ENCODE measurements around the gene AKT1.
"Not testable (repeated sequence)": the region's sequence is repeated elsewhere in the genome, so short reads cannot be mapped to it uniquely, and the experiment has no call there.

Gene AKT1

DNA sequence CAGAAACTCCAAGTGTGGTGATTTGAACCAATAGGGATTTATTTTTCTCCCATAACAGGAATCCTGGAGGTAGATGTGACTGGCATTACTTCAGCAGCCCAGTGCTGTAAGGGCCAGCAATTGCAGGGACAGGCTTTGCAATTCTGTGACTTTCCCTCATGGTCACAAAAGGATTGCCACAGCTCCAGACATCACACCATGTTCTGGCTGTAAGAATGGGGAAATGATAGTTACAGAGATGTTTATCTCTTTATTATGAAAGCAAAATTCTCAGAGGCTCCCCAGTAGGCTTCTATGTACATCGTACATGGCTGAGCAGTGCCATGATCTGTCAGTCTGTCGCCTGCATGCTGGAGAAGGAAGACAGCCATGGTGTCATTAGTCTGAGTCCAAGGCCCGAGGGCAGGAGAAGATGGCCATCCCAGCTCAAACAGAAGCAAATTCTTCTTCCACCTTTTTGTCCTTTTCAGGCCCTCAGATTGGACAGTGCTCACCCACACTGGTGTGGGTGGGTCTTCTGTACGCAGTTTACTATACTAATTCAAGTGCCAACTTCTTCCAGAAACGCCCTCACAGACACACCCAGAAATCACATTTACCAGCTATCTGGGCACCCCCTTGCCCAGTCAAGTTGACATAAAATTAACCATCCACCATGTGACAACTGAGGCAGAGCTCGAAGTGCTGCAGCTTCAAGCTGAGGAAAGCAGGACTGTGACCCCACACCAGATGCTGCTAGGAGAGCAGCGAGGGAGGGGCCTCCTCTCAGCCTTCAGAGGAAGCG, 22.6 kb upstream of the AKT1 start:
- H3K4me3 ChIP-seq (ENCODE audit: low read length in 2 of 2) = peak overlapping the region in 1 of 2 donors; percentile 5
- no peak overlapping the region for H2BK12ac ChIP-seq (ENCODE audit: low read length)
- H3K23ac ChIP-seq (ENCODE audit: low read depth, low read length, poor library complexity) = no peak overlapping the region
- H2BK15ac ChIP-seq (ENCODE audit: low read length) = no peak overlapping the region
- DNase-seq (ENCODE audit: low spot score) = no peak
- no peak overlapping the region for H4K91ac ChIP-seq (ENCODE audit: low read depth, low read length, poor library complexity)
- H3K79me1 ChIP-seq (ENCODE audit: low read depth, low read length) = peaks cover 2% of the 10 kb centered on the region
- H2AK5ac ChIP-seq (ENCODE audit: low read depth, low read length) = no peak overlapping the region
- no peaks in the 10 kb centered on the region for H3K9me3 ChIP-seq (replicated peaks in 1 of 2; ENCODE audit: control insufficient read depth in 2 of 2, insufficient read depth in 1 of 2, low read depth in 1 of 2, low read length in 2 of 2)
- peak overlapping the region; percentile 21 for H4K8ac ChIP-seq (ENCODE audit: low read depth, low read length)
- no peak overlapping the region for H2AFZ ChIP-seq (ENCODE audit: low read length)
- no peak overlapping the region for H3K14ac ChIP-seq (ENCODE audit: low read length)
- H3K18ac ChIP-seq (ENCODE audit: low read length) = no peak overlapping the region
- H3K4me2 ChIP-seq (ENCODE audit: insufficient read depth, low read length, poor library complexity, severe bottlenecking) = no peak overlapping the region
- no peak overlapping the region for H3K27ac ChIP-seq (replicated peaks; ENCODE audit: low read length)
- no CpG with 5 or more reads among the region's 8 CpGs for WGBS, 2 donors (ENCODE audit: extremely low coverage in 2 of 2, insufficient read length in 2 of 2, insufficient replicate concordance in 1 of 2)
- peaks cover 5 to 8% of the 10 kb centered on the region in 2 donors for H3K4me1 ChIP-seq (ENCODE audit: control insufficient read depth in 2 of 2, insufficient read depth in 1 of 2, low read depth in 1 of 2, low read length in 2 of 2)
- H2BK120ac ChIP-seq (ENCODE audit: low read depth, low read length) = no peak overlapping the region
- H3K4ac ChIP-seq (ENCODE audit: low read length) = no peak overlapping the region
- no peak overlapping the region for H3K9ac ChIP-seq (ENCODE audit: low read depth, low read length, poor library complexity)
- H3K27me3 ChIP-seq (ENCODE audit: control insufficient read depth in 3 of 3, insufficient read depth in 3 of 3, low read depth in 1 of 3, low read length in 3 of 3) = peaks cover 0 to 4% (median 0%) of the 10 kb centered on the region in 3 experiments
- no peak overlapping the region for H2BK5ac ChIP-seq (ENCODE audit: low read length)
- peaks cover 0 to 15% of the 10 kb centered on the region in 2 donors for H3K36me3 ChIP-seq (replicated peaks in 1 of 2; ENCODE audit: control insufficient read depth in 2 of 2, insufficient read depth in 2 of 2, low read length in 2 of 2)

DNA sequence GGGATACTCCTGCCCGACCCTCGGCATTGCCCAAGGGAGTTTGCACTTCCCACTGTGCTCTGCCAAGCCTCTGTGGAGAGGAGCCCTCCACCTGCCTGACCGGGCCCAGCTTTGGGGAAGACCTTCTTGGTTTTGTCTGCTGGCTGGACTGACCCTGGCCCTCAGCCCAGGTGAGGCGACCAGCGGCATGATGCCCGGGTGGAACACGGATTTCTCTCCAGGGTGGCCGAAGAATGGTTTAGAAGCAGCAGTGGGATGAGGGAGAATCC, 21.0 kb upstream of the AKT1 start:
- H3K27ac ChIP-seq (replicated peaks; ENCODE audit: low read length) = no peak overlapping the region

GRCh38 chr14:104814701-104815100, 19.2 kb upstream of the AKT1 start:
- H2BK15ac ChIP-seq (ENCODE audit: low read length); H2AFZ ChIP-seq (ENCODE audit: low read length); H4K91ac ChIP-seq (ENCODE audit: low read depth, low read length, poor library complexity); H3K27me3 ChIP-seq (ENCODE audit: control insufficient read depth in 3 of 3, insufficient read depth in 3 of 3, low read depth in 1 of 3, low read length in 3 of 3); H2BK12ac ChIP-seq (ENCODE audit: low read length); DNase-seq (ENCODE audit: low spot score); H3K18ac ChIP-seq (ENCODE audit: low read length); H3K27ac ChIP-seq (replicated peaks; ENCODE audit: low read length); H4K8ac ChIP-seq (ENCODE audit: low read depth, low read length); H2AK5ac ChIP-seq (ENCODE audit: low read depth, low read length); H3K79me1 ChIP-seq (ENCODE audit: low read depth, low read length); H2BK5ac ChIP-seq (ENCODE audit: low read length); H3K14ac ChIP-seq (ENCODE audit: low read length); H3K9ac ChIP-seq (ENCODE audit: low read depth, low read length, poor library complexity); H3K4ac ChIP-seq (ENCODE audit: low read length); H3K4me2 ChIP-seq (ENCODE audit: insufficient read depth, low read length, poor library complexity, severe bottlenecking); H3K9me3 ChIP-seq (replicated peaks in 1 of 2; ENCODE audit: control insufficient read depth in 2 of 2, insufficient read depth in 1 of 2, low read depth in 1 of 2, low read length in 2 of 2); H3K4me1 ChIP-seq (ENCODE audit: control insufficient read depth in 2 of 2, insufficient read depth in 1 of 2, low read depth in 1 of 2, low read length in 2 of 2); H3K23ac ChIP-seq (ENCODE audit: low read depth, low read length, poor library complexity); H2BK120ac ChIP-seq (ENCODE audit: low read depth, low read length): not testable (repeated sequence)
- no CpG with 5 or more reads among the region's 15 CpGs for WGBS, 2 donors (ENCODE audit: extremely low coverage in 2 of 2, insufficient read length in 2 of 2, insufficient replicate concordance in 1 of 2)
- Histone ChIP-seq H3K36me3 (replicated peaks in 1 of 2; ENCODE audit: control insufficient read depth in 2 of 2, insufficient read depth in 2 of 2, low read length in 2 of 2) (peaks cover 0 to 15% of the 10 kb centered on the region in 2 donors), H3K4me3 (ENCODE audit: low read length in 2 of 2) (peak overlapping the region in 1 of 2 donors; percentile 79)

More for the DNA sequence above, 21.0 kb upstream of the AKT1 start:
- peak overlapping the region; percentile 100 for H3K9ac ChIP-seq (ENCODE audit: low read depth, low read length, poor library complexity)
- no peak overlapping the region for H2BK12ac ChIP-seq (ENCODE audit: low read length)
- no peak for DNase-seq (ENCODE audit: low spot score)
- H3K27me3 ChIP-seq (ENCODE audit: control insufficient read depth in 3 of 3, insufficient read depth in 3 of 3, low read depth in 1 of 3, low read length in 3 of 3) = peaks cover 0 to 4% (median 0%) of the 10 kb centered on the region in 3 experiments
- H2BK120ac ChIP-seq (ENCODE audit: low read depth, low read length) = peak overlapping the region; percentile 35
- peak overlapping the region; percentile 100 for H3K18ac ChIP-seq (ENCODE audit: low read length)
- peak overlapping the region; percentile 96 for H2BK15ac ChIP-seq (ENCODE audit: low read length)
- no CpG with 5 or more reads among the region's 8 CpGs for WGBS, 2 donors (ENCODE audit: extremely low coverage in 2 of 2, insufficient read length in 2 of 2, insufficient replicate concordance in 1 of 2)
- peaks cover 0 to 15% of the 10 kb centered on the region in 2 donors for H3K36me3 ChIP-seq (replicated peaks in 1 of 2; ENCODE audit: control insufficient read depth in 2 of 2, insufficient read depth in 2 of 2, low read length in 2 of 2)
- peaks cover 2% of the 10 kb centered on the region for H3K79me1 ChIP-seq (ENCODE audit: low read depth, low read length)
- peaks cover 5 to 8% of the 10 kb centered on the region in 2 donors for H3K4me1 ChIP-seq (ENCODE audit: control insufficient read depth in 2 of 2, insufficient read depth in 1 of 2, low read depth in 1 of 2, low read length in 2 of 2)
- no peak overlapping the region for H2BK5ac ChIP-seq (ENCODE audit: low read length)
- H3K4ac ChIP-seq (ENCODE audit: low read length) = peak overlapping the region; percentile 38
- peak overlapping the region; percentile 96 for H2AK5ac ChIP-seq (ENCODE audit: low read depth, low read length)
- H4K8ac ChIP-seq (ENCODE audit: low read depth, low read length) = peak overlapping the region; percentile 100
- peak overlapping the region; percentile 98 for H3K23ac ChIP-seq (ENCODE audit: low read depth, low read length, poor library complexity)
- no peaks in the 10 kb centered on the region for H3K9me3 ChIP-seq (replicated peaks in 1 of 2; ENCODE audit: control insufficient read depth in 2 of 2, insufficient read depth in 1 of 2, low read depth in 1 of 2, low read length in 2 of 2)
- peak overlapping the region; percentile 79 to 92 for H3K4me3 ChIP-seq (ENCODE audit: low read length in 2 of 2)
- H3K4me2 ChIP-seq (ENCODE audit: insufficient read depth, low read length, poor library complexity, severe bottlenecking) = peak overlapping the region; percentile 96
- H2AFZ ChIP-seq (ENCODE audit: low read length) = peak overlapping the region; percentile 90
- H3K14ac ChIP-seq (ENCODE audit: low read length) = peak overlapping the region; percentile 94
- no peak overlapping the region for H4K91ac ChIP-seq (ENCODE audit: low read depth, low read length, poor library complexity)

- H3K14ac ChIP-seq (ENCODE audit: low read length) = no peak overlapping the region
Observed at GRCh38 chr14:104813286-104813685, 17.7 kb upstream of the AKT1 start.

More at GRCh38 chr14:104813286-104813685, 17.7 kb upstream of the AKT1 start:
- no peak overlapping the region for H2AFZ ChIP-seq (ENCODE audit: low read length)
- WGBS, 2 donors (ENCODE audit: extremely low coverage in 2 of 2, insufficient read length in 2 of 2, insufficient replicate concordance in 1 of 2) = no CpG with 5 or more reads among the region's 7 CpGs
- H3K4me2 ChIP-seq (ENCODE audit: insufficient read depth, low read length, poor library complexity, severe bottlenecking) = no peak overlapping the region
- no peak overlapping the region for H2BK12ac ChIP-seq (ENCODE audit: low read length)
- H4K8ac ChIP-seq (ENCODE audit: low read depth, low read length) = no peak overlapping the region
- H3K9ac ChIP-seq (ENCODE audit: low read depth, low read length, poor library complexity) = no peak overlapping the region
- H2AK5ac ChIP-seq (ENCODE audit: low read depth, low read length) = no peak overlapping the region
- H3K4me1 ChIP-seq (ENCODE audit: control insufficient read depth in 2 of 2, insufficient read depth in 1 of 2, low read depth in 1 of 2, low read length in 2 of 2) = peaks cover 5 to 8% of the 10 kb centered on the region in 2 donors
- H3K4ac ChIP-seq (ENCODE audit: low read length) = no peak overlapping the region
- H3K23ac ChIP-seq (ENCODE audit: low read depth, low read length, poor library complexity) = no peak overlapping the region
- peaks cover 2% of the 10 kb centered on the region for H3K79me1 ChIP-seq (ENCODE audit: low read depth, low read length)
- no peak overlapping the region for H3K4me3 ChIP-seq (ENCODE audit: low read length in 2 of 2)
- no peaks in the 10 kb centered on the region for H3K9me3 ChIP-seq (replicated peaks in 1 of 2; ENCODE audit: control insufficient read depth in 2 of 2, insufficient read depth in 1 of 2, low read depth in 1 of 2, low read length in 2 of 2)
- H3K27me3 ChIP-seq (ENCODE audit: control insufficient read depth in 3 of 3, insufficient read depth in 3 of 3, low read depth in 1 of 3, low read length in 3 of 3) = peaks cover 0 to 4% (median 0%) of the 10 kb centered on the region in 3 experiments
- peaks cover 0 to 11% of the 10 kb centered on the region in 2 donors for H3K36me3 ChIP-seq (replicated peaks in 1 of 2; ENCODE audit: control insufficient read depth in 2 of 2, insufficient read depth in 2 of 2, low read length in 2 of 2)
- no peak overlapping the region for H3K18ac ChIP-seq (ENCODE audit: low read length)
- H2BK5ac ChIP-seq (ENCODE audit: low read length) = no peak overlapping the region
- no peak overlapping the region for H3K27ac ChIP-seq (replicated peaks; ENCODE audit: low read length)
- H2BK15ac ChIP-seq (ENCODE audit: low read length) = no peak overlapping the region
- DNase-seq (ENCODE audit: low spot score) = no peak
- H4K91ac ChIP-seq (ENCODE audit: low read depth, low read length, poor library complexity) = no peak overlapping the region
- H2BK120ac ChIP-seq (ENCODE audit: low read depth, low read length) = no peak overlapping the region

All from neuronal stem cell (in vitro differentiated cells).